IMR-90 (cell line): ENCODE results near the gene RCHY1. TPM values are rescaled to one million over a fixed set of nuclear protein-coding genes. Genes with fewer than 3 reads are reported as not detected.

Source experiments
- ATAC-seq: fragments of 200-7000 bp; cut with Tn5 transposase; 2 replicates; pipeline ENCODE4 v1.9.1; 2020; ENCODE audit warnings: low read depth, mild to moderate bottlenecking, moderate library complexity
- BruUV-seq: library from RNA; stranded (reverse); fragments of 400-500 nt; replicated peaks from 2 replicates; lab custom pipeline; 2021; lab: Mats Ljungman, UMichigan
- CTCF ChIA-PET: fragments of 300-600 bp; formaldehyde crosslinking; extraction: SDS; loops from one replicate; lab custom pipeline; 2021; ENCODE audit warnings: antibody characterized with exemption; lab: Yijun Ruan, JAX
- POLR2A ChIA-PET: fragments of 300-600 bp; sonication (Branson Sonifier 250); formaldehyde crosslinking; loops from one replicate; lab custom pipeline; 2022; ENCODE audit warnings: antibody characterized with exemption; ENCODE audit not compliant: unreplicated experiment; lab: Charles Lee
- DNase-seq: peaks from one replicate; pipeline ENCODE4 v3.0.0; 2013
- H2AFZ ChIP-seq: replicated peaks from 2 replicates; pipeline ENCODE3; 2013; ENCODE audit warnings: low read length, mild to moderate bottlenecking; ENCODE audit not compliant: poor library complexity
- H2AK5ac ChIP-seq: 2 replicates; pipeline ENCODE4 v1.6.1; 2013; ENCODE audit warnings: low read depth, low read length, inconsistent platforms
- H2AK9ac ChIP-seq: replicated peaks from 2 replicates; pipeline ENCODE3; 2013; ENCODE audit warnings: mild to moderate bottlenecking, low read depth, low read length, moderate library complexity; ENCODE audit not compliant: poor library complexity
- H2BK120ac ChIP-seq: 2 replicates; pipeline ENCODE4 v1.6.1; 2013; ENCODE audit warnings: low read depth, low read length, inconsistent platforms
- H2BK15ac ChIP-seq: 3 replicates; pipeline ENCODE4 v1.6.1; 2013; ENCODE audit warnings: low read depth, low read length, inconsistent platforms
- H2BK20ac ChIP-seq: 2 replicates; pipeline ENCODE4 v1.6.1; 2013; ENCODE audit warnings: low read depth, mild to moderate bottlenecking, inconsistent platforms, low read length, moderate library complexity
- H2BK5ac ChIP-seq: 2 replicates; pipeline ENCODE4 v1.6.1; 2013; ENCODE audit warnings: mild to moderate bottlenecking, low read depth, low read length, inconsistent platforms; ENCODE audit not compliant: poor library complexity, severe bottlenecking
- H3K14ac ChIP-seq: replicated peaks from 2 replicates; pipeline ENCODE4 v1.6.1; 2013; ENCODE audit warnings: low read depth, low read length, inconsistent platforms
- H3K18ac ChIP-seq: 2 replicates; pipeline ENCODE4 v1.6.1; 2013; ENCODE audit warnings: low read depth, low read length, control low read depth
- H3K23ac ChIP-seq: 2 replicates; pipeline ENCODE4 v1.6.1; 2013; ENCODE audit warnings: low read depth, low read length, inconsistent platforms
- H3K27ac ChIP-seq: 2 replicates; pipeline ENCODE4 v1.5.1; 2013; ENCODE audit warnings: mild to moderate bottlenecking, control low read depth, low read length; ENCODE audit not compliant: insufficient read depth
- H3K27me3 ChIP-seq: 2 replicates; pipeline ENCODE4 v1.6.1; 2013; ENCODE audit warnings: low read length; ENCODE audit not compliant: control insufficient read depth, insufficient read depth
- H3K36me3 ChIP-seq: 2 replicates; pipeline ENCODE4 v1.6.1; 2013; ENCODE audit warnings: low read length, mixed read lengths; ENCODE audit not compliant: control insufficient read depth, insufficient read depth
- H3K4ac ChIP-seq: 2 replicates; pipeline ENCODE4 v1.6.1; 2013; ENCODE audit warnings: low read depth, low read length, inconsistent platforms
- H3K4me1 ChIP-seq: 2 replicates; pipeline ENCODE4 v1.6.1; 2013; ENCODE audit warnings: low read length, mixed read lengths; ENCODE audit not compliant: control insufficient read depth, insufficient read depth
- H3K4me2 ChIP-seq: 2 replicates; pipeline ENCODE4 v1.6.1; 2013; ENCODE audit warnings: low read depth, mild to moderate bottlenecking, control low read depth, low read length, moderate library complexity
- H3K4me3 ChIP-seq: 2 replicates; pipeline ENCODE4 v1.5.1; 2013; ENCODE audit warnings: low read depth, mild to moderate bottlenecking, control low read depth, low read length, moderate library complexity; ENCODE audit not compliant: insufficient read depth
- H3K56ac ChIP-seq: 2 replicates; pipeline ENCODE4 v1.6.1; 2013; ENCODE audit warnings: low read length, inconsistent platforms; ENCODE audit not compliant: insufficient read depth; ENCODE audit errors: extremely low read depth
- H3K79me1 ChIP-seq, 2 experiments: 2 replicates each; pipeline ENCODE4 v1.6.1; 2013; ENCODE audit warnings: low read length in 2 of 2, inconsistent platforms in 1 of 2, low read depth in 1 of 2
- H3K9ac ChIP-seq: 2 replicates; pipeline ENCODE4 v1.6.1; 2013; ENCODE audit warnings: low read depth, low read length, control low read depth
- H3K9me1 ChIP-seq: 2 replicates; pipeline ENCODE4 v1.6.1; 2013; ENCODE audit warnings: low read length, inconsistent platforms; ENCODE audit not compliant: insufficient read depth
- H3K9me3 ChIP-seq: 2 replicates; pipeline ENCODE4 v1.6.1; 2013; ENCODE audit warnings: low read length; ENCODE audit not compliant: control insufficient read depth, insufficient read depth
- H4K20me1 ChIP-seq: 2 replicates; pipeline ENCODE4 v1.6.1; 2013; ENCODE audit warnings: low read length, inconsistent platforms; ENCODE audit not compliant: insufficient read depth
- H4K5ac ChIP-seq: 2 replicates; pipeline ENCODE4 v1.6.1; 2013; ENCODE audit warnings: mild to moderate bottlenecking, low read depth, low read length, control low read depth
- H4K8ac ChIP-seq, 2 experiments: 2 replicates each; pipeline ENCODE4 v1.6.1; 2013; ENCODE audit warnings: low read depth in 2 of 2, low read length in 2 of 2, control low read depth in 1 of 2, inconsistent platforms in 1 of 2
- H4K91ac ChIP-seq: 2 replicates; pipeline ENCODE4 v1.6.1; 2013; ENCODE audit warnings: low read depth, low read length, inconsistent platforms; ENCODE audit not compliant: insufficient read depth
- FOS ChIP-seq: fragments of 150-350 bp; IDR thresholded peaks from 2 replicates; pipeline ENCODE4 v1.6.1; 2016; ENCODE audit warnings: low read depth, low read length
- NFE2L2 ChIP-seq: fragments of 150-350 bp; IDR thresholded peaks from 2 replicates; pipeline ENCODE4 v1.6.1; 2016; ENCODE audit warnings: low read depth, mild to moderate bottlenecking, low read length
- dilution Hi-C: fragments of 300-500 bp; cut with HindIII; formaldehyde crosslinking; loops from one replicate; pipeline ENCODE4 v1.14.3; 2018; ENCODE audit warnings: low sequenced_read_pairs; ENCODE audit not compliant: unreplicated experiment
- in situ Hi-C: fragments of 300-500 bp; cut with MboI; formaldehyde crosslinking; loops from 3 replicates; pipeline ENCODE4 v1.14.3; 2019; ENCODE audit warnings: low sequenced_read_pairs, inconsistent platforms, mixed read lengths
- intact Hi-C: fragments of 100-400 bp; cut with micrococcal nuclease; formaldehyde crosslinking; loops from 2 replicates; pipeline ENCODE4 v1.10.0; 2022
- polyA plus RNA-seq, 3 experiments: library from polyadenylated mRNA; depleted of rRNA; stranded (reverse); fragments of >200 nt; gene quantifications; 2 replicates each; pipeline ENCODE4 v1.2.3, GENCODE V29; 2012; ENCODE audit warnings: low replicate concordance in 1 of 3
- total RNA-seq: library from RNA; depleted of rRNA; stranded (reverse); fragments of >200 nt; gene quantifications from 2 replicates; pipeline ENCODE4 v1.2.3, GENCODE V29; 2012
- TF ChIP-seq, protein P1 (sequence below): conservative IDR thresholded peaks from 2 replicates; pipeline ENCODE4 v1.5.1; 2012; ENCODE audit warnings: mild to moderate bottlenecking, low read depth, low read length, improper control_type of control experiment

Gene RCHY1
- total and polyA plus RNA-seq, 2 of the 4 experiments (the other 2 are of a cell fraction): 20.1 to 22.4 TPM

DNA sequence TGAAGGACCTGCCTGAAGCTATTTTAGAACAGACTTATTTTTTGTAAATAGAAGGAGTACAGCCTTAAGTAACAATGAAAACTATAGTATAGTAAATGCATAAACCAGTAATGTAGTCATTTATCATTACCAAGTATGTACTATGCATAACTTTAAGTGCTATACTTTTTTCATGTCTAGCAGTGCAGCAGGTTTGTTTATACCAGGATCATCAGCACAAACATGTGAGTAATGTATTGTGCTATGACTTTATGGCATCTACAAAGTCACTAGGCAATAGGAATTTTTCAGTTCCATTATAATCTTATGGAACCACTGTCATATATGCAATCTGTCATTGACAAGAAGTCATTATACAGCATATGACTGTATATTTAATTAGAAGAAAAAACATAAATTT lies 38.2 kb upstream of the RCHY1 start:
- DNase-seq: no peak
- no peaks in the 10 kb centered on the region for H4K20me1 ChIP-seq
- H3K4me1 ChIP-seq: no peaks in the 10 kb centered on the region
- no peak overlapping the region for H4K8ac ChIP-seq
- H3K18ac ChIP-seq: no peak overlapping the region
- no peak overlapping the region for H3K23ac ChIP-seq
- H3K4ac ChIP-seq: no peak overlapping the region
- H2BK5ac ChIP-seq: no peak overlapping the region
- H2AK5ac ChIP-seq: no peak overlapping the region
- dilution Hi-C loops (no loop called here), intact Hi-C loops (no loop called here), in situ Hi-C loops (no loop called here)
- POLR2A ChIA-PET: no interaction called here
- TF ChIP-seq FOS (no peak), NFE2L2 (no peak)
- TF ChIP-seq, protein P1, sequence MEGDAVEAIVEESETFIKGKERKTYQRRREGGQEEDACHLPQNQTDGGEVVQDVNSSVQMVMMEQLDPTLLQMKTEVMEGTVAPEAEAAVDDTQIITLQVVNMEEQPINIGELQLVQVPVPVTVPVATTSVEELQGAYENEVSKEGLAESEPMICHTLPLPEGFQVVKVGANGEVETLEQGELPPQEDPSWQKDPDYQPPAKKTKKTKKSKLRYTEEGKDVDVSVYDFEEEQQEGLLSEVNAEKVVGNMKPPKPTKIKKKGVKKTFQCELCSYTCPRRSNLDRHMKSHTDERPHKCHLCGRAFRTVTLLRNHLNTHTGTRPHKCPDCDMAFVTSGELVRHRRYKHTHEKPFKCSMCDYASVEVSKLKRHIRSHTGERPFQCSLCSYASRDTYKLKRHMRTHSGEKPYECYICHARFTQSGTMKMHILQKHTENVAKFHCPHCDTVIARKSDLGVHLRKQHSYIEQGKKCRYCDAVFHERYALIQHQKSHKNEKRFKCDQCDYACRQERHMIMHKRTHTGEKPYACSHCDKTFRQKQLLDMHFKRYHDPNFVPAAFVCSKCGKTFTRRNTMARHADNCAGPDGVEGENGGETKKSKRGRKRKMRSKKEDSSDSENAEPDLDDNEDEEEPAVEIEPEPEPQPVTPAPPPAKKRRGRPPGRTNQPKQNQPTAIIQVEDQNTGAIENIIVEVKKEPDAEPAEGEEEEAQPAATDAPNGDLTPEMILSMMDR: no peak
- no peak overlapping the region for H2AFZ ChIP-seq
- peaks cover 6% of the 10 kb centered on the region for H3K27me3 ChIP-seq
- H2AK9ac ChIP-seq: no peak overlapping the region
- no peaks in the 10 kb centered on the region for H3K9me3 ChIP-seq
- no peak overlapping the region for H3K9ac ChIP-seq
- H2BK20ac ChIP-seq: no peak overlapping the region
- H3K4me3 ChIP-seq: no peak overlapping the region
- CTCF ChIA-PET: interaction anchor here (1.0 kb wide), 1 partner anchor 10 kb away, joined by 3 read pairs; no protein-coding TSS in a partner anchor
- no peak overlapping the region for H4K91ac ChIP-seq
- H3K27ac ChIP-seq: no peak overlapping the region
- no peaks in the 10 kb centered on the region for H3K36me3 ChIP-seq
- H3K4me2 ChIP-seq: no peak overlapping the region
- H4K5ac ChIP-seq: no peak overlapping the region
- H2BK15ac ChIP-seq: no peak overlapping the region
- H2BK120ac ChIP-seq: no peak overlapping the region
- no TSS peak for BruUV-seq
- H3K79me1 ChIP-seq: no peaks in the 10 kb centered on the region
- ATAC-seq: peak; percentile 46
- no peaks in the 10 kb centered on the region; the same call in 1 of the 2 replicates for H3K9me1 ChIP-seq
- no peak overlapping the region for H3K56ac ChIP-seq
- no peak overlapping the region for H3K14ac ChIP-seq
